Measurements from ENCODE around the gene CRYZ.

The CRYZ gene

GRCh38 chr1:74728736-74729135, 4.1 kb downstream of the CRYZ start:
- WGBS (ENCODE audit: extremely low coverage, insufficient coverage, low lambda C conversion rate) = no CpG with 5 or more reads among the region's 3 CpGs
- H3K27ac ChIP-seq (ENCODE audit: low read depth, low read length) = no peak overlapping the region

GRCh38 chr1:74726063-74726462, 6.8 kb downstream of the CRYZ start:
- Histone ChIP-seq H3K4me3 (ENCODE audit: low read length) (no peak overlapping the region), H3K18ac (ENCODE audit: low read length) (no peak overlapping the region), H3K27ac (ENCODE audit: low read depth, low read length) (no peak overlapping the region), H3K36me3 (ENCODE audit: control insufficient read depth, insufficient read depth, low read length) (no peaks in the 10 kb centered on the region), H3K27me3 (ENCODE audit: insufficient read depth, low read length, poor library complexity) (no peaks in the 10 kb centered on the region), H3K4me1 (ENCODE audit: control insufficient read depth, low read depth, low read length) (peaks cover 1% of the 10 kb centered on the region), H3K4me2 (ENCODE audit: low read length) (no peak overlapping the region), H3K79me2 (ENCODE audit: control insufficient read depth, insufficient read depth, low read length) (no peaks in the 10 kb centered on the region), H3K9ac (ENCODE audit: low read length) (no peak overlapping the region), H4K5ac (ENCODE audit: low read length) (no peak overlapping the region), H2BK15ac (replicated peaks; ENCODE audit: low read depth) (no peak overlapping the region), H3K4ac (ENCODE audit: low read depth, low read length) (no peak overlapping the region), H4K8ac (ENCODE audit: low read depth, low read length) (no peak overlapping the region), H3K79me1 (ENCODE audit: low read length) (no peaks in the 10 kb centered on the region), H3K23ac (ENCODE audit: low read length) (no peak overlapping the region), H2AK5ac (ENCODE audit: low read length) (no peak overlapping the region), H2BK120ac (ENCODE audit: low read depth, low read length) (no peak overlapping the region), H2BK5ac (ENCODE audit: low read length) (no peak overlapping the region), H3K56ac (ENCODE audit: low read length) (no peak overlapping the region)
- WGBS (ENCODE audit: extremely low coverage, insufficient coverage, low lambda C conversion rate) = no CpG with 5 or more reads among the region's 1 CpG
- DNase-seq = no peak

More at GRCh38 chr1:74728736-74729135, 4.1 kb downstream of the CRYZ start:
- H3K79me2 ChIP-seq (ENCODE audit: control insufficient read depth, insufficient read depth, low read length) = no peaks in the 10 kb centered on the region
- H3K18ac ChIP-seq (ENCODE audit: low read length) = no peak overlapping the region
- H3K4ac ChIP-seq (ENCODE audit: low read depth, low read length) = no peak overlapping the region
- no peak overlapping the region for H2BK120ac ChIP-seq (ENCODE audit: low read depth, low read length)
- H3K36me3 ChIP-seq (ENCODE audit: control insufficient read depth, insufficient read depth, low read length) = no peaks in the 10 kb centered on the region
- no peaks in the 10 kb centered on the region for H3K79me1 ChIP-seq (ENCODE audit: low read length)
- no peaks in the 10 kb centered on the region for H3K27me3 ChIP-seq (ENCODE audit: insufficient read depth, low read length, poor library complexity)
- H2AK5ac ChIP-seq (ENCODE audit: low read length) = no peak overlapping the region
- no peak overlapping the region for H2BK5ac ChIP-seq (ENCODE audit: low read length)
- no peak overlapping the region for H4K5ac ChIP-seq (ENCODE audit: low read length)
- no peak for DNase-seq
- H3K9ac ChIP-seq (ENCODE audit: low read length) = no peak overlapping the region
- peaks cover 1% of the 10 kb centered on the region for H3K4me1 ChIP-seq (ENCODE audit: control insufficient read depth, low read depth, low read length)
- H3K4me3 ChIP-seq (ENCODE audit: low read length) = no peak overlapping the region
- no peak overlapping the region for H4K8ac ChIP-seq (ENCODE audit: low read depth, low read length)
- H3K4me2 ChIP-seq (ENCODE audit: low read length) = no peak overlapping the region
- H2BK15ac ChIP-seq (replicated peaks; ENCODE audit: low read depth) = no peak overlapping the region
- H3K56ac ChIP-seq (ENCODE audit: low read length) = no peak overlapping the region
- H3K23ac ChIP-seq (ENCODE audit: low read length) = no peak overlapping the region

GRCh38 chr1:74717626-74718025, 15.2 kb downstream of the CRYZ start:
- no peak overlapping the region for H3K4me3 ChIP-seq (ENCODE audit: low read length)
- no peaks in the 10 kb centered on the region for H3K79me1 ChIP-seq (ENCODE audit: low read length)
- H3K79me2 ChIP-seq (ENCODE audit: control insufficient read depth, insufficient read depth, low read length) = no peaks in the 10 kb centered on the region
- H3K27ac ChIP-seq (ENCODE audit: low read depth, low read length) = no peak overlapping the region
- H2BK120ac ChIP-seq (ENCODE audit: low read depth, low read length) = no peak overlapping the region
- H3K23ac ChIP-seq (ENCODE audit: low read length) = no peak overlapping the region
- DNase-seq = peak; percentile 70
- no peak overlapping the region for H3K9ac ChIP-seq (ENCODE audit: low read length)
- no peak overlapping the region for H4K5ac ChIP-seq (ENCODE audit: low read length)
- H3K4ac ChIP-seq (ENCODE audit: low read depth, low read length) = no peak overlapping the region
- no peak overlapping the region for H2BK15ac ChIP-seq (replicated peaks; ENCODE audit: low read depth)
- no peak overlapping the region for H2AK5ac ChIP-seq (ENCODE audit: low read length)
- H4K8ac ChIP-seq (ENCODE audit: low read depth, low read length) = no peak overlapping the region
- no peak overlapping the region for H2BK5ac ChIP-seq (ENCODE audit: low read length)
- H3K27me3 ChIP-seq (ENCODE audit: insufficient read depth, low read length, poor library complexity) = no peaks in the 10 kb centered on the region
- no peak overlapping the region for H3K56ac ChIP-seq (ENCODE audit: low read length)
- H3K4me2 ChIP-seq (ENCODE audit: low read length) = no peak overlapping the region
- peaks cover 2% of the 10 kb centered on the region for H3K4me1 ChIP-seq (ENCODE audit: control insufficient read depth, low read depth, low read length)
- H3K36me3 ChIP-seq (ENCODE audit: control insufficient read depth, insufficient read depth, low read length) = no peaks in the 10 kb centered on the region
- H3K18ac ChIP-seq (ENCODE audit: low read length) = no peak overlapping the region
- no CpG with 5 or more reads among the region's 2 CpGs for WGBS (ENCODE audit: extremely low coverage, insufficient coverage, low lambda C conversion rate)

GRCh38 chr1:74716822-74717221, 16.0 kb downstream of the CRYZ start:
- no peak overlapping the region for H2AK5ac ChIP-seq (ENCODE audit: low read length)
- no CpG with 5 or more reads among the region's 1 CpG for WGBS (ENCODE audit: extremely low coverage, insufficient coverage, low lambda C conversion rate)
- H2BK5ac ChIP-seq (ENCODE audit: low read length) = no peak overlapping the region
- no peak overlapping the region for H3K4me2 ChIP-seq (ENCODE audit: low read length)
- H3K36me3 ChIP-seq (ENCODE audit: control insufficient read depth, insufficient read depth, low read length) = no peaks in the 10 kb centered on the region
- H2BK120ac ChIP-seq (ENCODE audit: low read depth, low read length) = no peak overlapping the region
- H2BK15ac ChIP-seq (replicated peaks; ENCODE audit: low read depth) = no peak overlapping the region
- H4K5ac ChIP-seq (ENCODE audit: low read length) = no peak overlapping the region
- no peak overlapping the region for H3K23ac ChIP-seq (ENCODE audit: low read length)
- no peaks in the 10 kb centered on the region for H3K79me1 ChIP-seq (ENCODE audit: low read length)
- no peak overlapping the region for H3K56ac ChIP-seq (ENCODE audit: low read length)
- no peaks in the 10 kb centered on the region for H3K79me2 ChIP-seq (ENCODE audit: control insufficient read depth, insufficient read depth, low read length)
- H3K4ac ChIP-seq (ENCODE audit: low read depth, low read length) = no peak overlapping the region
- no peak overlapping the region for H3K4me3 ChIP-seq (ENCODE audit: low read length)
- DNase-seq = no peak
- H3K18ac ChIP-seq (ENCODE audit: low read length) = no peak overlapping the region
- H3K27ac ChIP-seq (ENCODE audit: low read depth, low read length) = no peak overlapping the region
- H3K9ac ChIP-seq (ENCODE audit: low read length) = no peak overlapping the region
- H4K8ac ChIP-seq (ENCODE audit: low read depth, low read length) = no peak overlapping the region
- H3K4me1 ChIP-seq (ENCODE audit: control insufficient read depth, low read depth, low read length) = peaks cover 2% of the 10 kb centered on the region
- no peaks in the 10 kb centered on the region for H3K27me3 ChIP-seq (ENCODE audit: insufficient read depth, low read length, poor library complexity)

- Histone ChIP-seq H2BK15ac (replicated peaks; ENCODE audit: low read depth) (no peak overlapping the region), H3K4me3 (ENCODE audit: low read length) (no peak overlapping the region), H2BK5ac (ENCODE audit: low read length) (no peak overlapping the region), H3K79me2 (ENCODE audit: control insufficient read depth, insufficient read depth, low read length) (no peaks in the 10 kb centered on the region), H3K56ac (ENCODE audit: low read length) (no peak overlapping the region), H2BK120ac (ENCODE audit: low read depth, low read length) (no peak overlapping the region), H3K9ac (ENCODE audit: low read length) (no peak overlapping the region), H3K27ac (ENCODE audit: low read depth, low read length) (no peak overlapping the region), H3K23ac (ENCODE audit: low read length) (no peak overlapping the region), H3K18ac (ENCODE audit: low read length) (no peak overlapping the region), H3K79me1 (ENCODE audit: low read length) (no peaks in the 10 kb centered on the region), H4K5ac (ENCODE audit: low read length) (no peak overlapping the region), H3K27me3 (ENCODE audit: insufficient read depth, low read length, poor library complexity) (no peaks in the 10 kb centered on the region), H3K36me3 (ENCODE audit: control insufficient read depth, insufficient read depth, low read length) (no peaks in the 10 kb centered on the region), H3K4me2 (ENCODE audit: low read length) (no peak overlapping the region), H4K8ac (ENCODE audit: low read depth, low read length) (no peak overlapping the region), H3K4ac (ENCODE audit: low read depth, low read length) (no peak overlapping the region), H3K4me1 (ENCODE audit: control insufficient read depth, low read depth, low read length) (peaks cover 2% of the 10 kb centered on the region), H2AK5ac (ENCODE audit: low read length) (no peak overlapping the region)
- no CpG with 5 or more reads among the region's 6 CpGs for WGBS (ENCODE audit: extremely low coverage, insufficient coverage, low lambda C conversion rate)
- DNase-seq = no peak
Observed at GRCh38 chr1:74715806-74716205, 17.0 kb downstream of the CRYZ start.

- WGBS (ENCODE audit: extremely low coverage, insufficient coverage, low lambda C conversion rate) = no CpG with 5 or more reads among the region's 1 CpG
- Histone ChIP-seq H4K5ac (ENCODE audit: low read length) (no peak overlapping the region), H2BK5ac (ENCODE audit: low read length) (no peak overlapping the region), H3K9ac (ENCODE audit: low read length) (no peak overlapping the region), H3K18ac (ENCODE audit: low read length) (no peak overlapping the region), H3K4me2 (ENCODE audit: low read length) (no peak overlapping the region), H3K23ac (ENCODE audit: low read length) (no peak overlapping the region), H3K27me3 (ENCODE audit: insufficient read depth, low read length, poor library complexity) (no peaks in the 10 kb centered on the region), H3K27ac (ENCODE audit: low read depth, low read length) (no peak overlapping the region), H4K8ac (ENCODE audit: low read depth, low read length) (no peak overlapping the region), H3K4ac (ENCODE audit: low read depth, low read length) (no peak overlapping the region), H3K36me3 (ENCODE audit: control insufficient read depth, insufficient read depth, low read length) (no peaks in the 10 kb centered on the region), H3K4me1 (ENCODE audit: control insufficient read depth, low read depth, low read length) (peaks cover 2% of the 10 kb centered on the region), H3K4me3 (ENCODE audit: low read length) (no peak overlapping the region), H3K79me2 (ENCODE audit: control insufficient read depth, insufficient read depth, low read length) (no peaks in the 10 kb centered on the region), H3K56ac (ENCODE audit: low read length) (no peak overlapping the region), H2BK120ac (ENCODE audit: low read depth, low read length) (no peak overlapping the region), H3K79me1 (ENCODE audit: low read length) (no peaks in the 10 kb centered on the region), H2BK15ac (replicated peaks; ENCODE audit: low read depth) (no peak overlapping the region), H2AK5ac (ENCODE audit: low read length) (no peak overlapping the region)
- no peak for DNase-seq
Observed at GRCh38 chr1:74715236-74715502, 17.7 kb downstream of the CRYZ start.
